Activated effector memory CD4-positive, alpha-beta T cell treated with anti-CD3 and anti-CD28 coated beads, Interleukin-2, amount 50 U/mL, for 16 hours (primary cell): ENCODE measurements around the gene MAP4.
"Not testable (repeated sequence)": the region's sequence is repeated elsewhere in the genome, so short reads cannot be mapped to it uniquely, and the experiment has no call there.

Experiments used
- DNase-seq: peaks from one replicate; pipeline ENCODE4 v3.0.0-alpha.2; 2020

Gene MAP4, protein sequence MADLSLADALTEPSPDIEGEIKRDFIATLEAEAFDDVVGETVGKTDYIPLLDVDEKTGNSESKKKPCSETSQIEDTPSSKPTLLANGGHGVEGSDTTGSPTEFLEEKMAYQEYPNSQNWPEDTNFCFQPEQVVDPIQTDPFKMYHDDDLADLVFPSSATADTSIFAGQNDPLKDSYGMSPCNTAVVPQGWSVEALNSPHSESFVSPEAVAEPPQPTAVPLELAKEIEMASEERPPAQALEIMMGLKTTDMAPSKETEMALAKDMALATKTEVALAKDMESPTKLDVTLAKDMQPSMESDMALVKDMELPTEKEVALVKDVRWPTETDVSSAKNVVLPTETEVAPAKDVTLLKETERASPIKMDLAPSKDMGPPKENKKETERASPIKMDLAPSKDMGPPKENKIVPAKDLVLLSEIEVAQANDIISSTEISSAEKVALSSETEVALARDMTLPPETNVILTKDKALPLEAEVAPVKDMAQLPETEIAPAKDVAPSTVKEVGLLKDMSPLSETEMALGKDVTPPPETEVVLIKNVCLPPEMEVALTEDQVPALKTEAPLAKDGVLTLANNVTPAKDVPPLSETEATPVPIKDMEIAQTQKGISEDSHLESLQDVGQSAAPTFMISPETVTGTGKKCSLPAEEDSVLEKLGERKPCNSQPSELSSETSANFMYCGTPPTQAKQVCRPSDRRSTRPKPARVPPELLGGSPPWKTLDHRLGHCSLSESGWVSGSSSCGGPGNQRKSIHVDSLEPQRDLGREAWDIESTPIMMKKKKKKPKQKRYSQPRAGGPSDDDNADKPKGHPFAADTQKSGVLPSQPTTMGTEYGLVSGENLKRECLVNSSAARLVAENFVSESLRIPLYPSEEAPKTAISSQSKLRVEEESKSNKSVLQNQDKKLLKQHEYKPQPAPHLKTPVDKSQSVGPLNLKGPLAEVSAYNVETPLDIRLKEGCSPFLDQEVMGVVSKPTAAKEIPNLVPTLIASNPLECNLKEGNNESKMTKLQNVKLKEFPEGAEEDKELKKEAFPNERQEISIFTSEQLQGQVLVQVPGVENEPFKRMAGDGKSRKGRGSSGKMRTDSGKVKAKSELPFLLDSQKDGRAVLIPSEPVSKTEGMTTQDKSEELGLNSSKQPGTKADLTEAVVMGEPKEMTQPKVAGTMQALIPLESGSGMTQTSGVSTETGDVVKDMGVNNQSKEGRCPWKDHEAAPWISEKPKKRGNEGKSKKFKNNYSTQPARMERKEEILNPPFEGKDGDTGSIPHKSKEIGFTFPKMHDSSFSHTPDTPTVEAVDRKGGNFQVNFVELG (N-terminal part only)

DNA sequence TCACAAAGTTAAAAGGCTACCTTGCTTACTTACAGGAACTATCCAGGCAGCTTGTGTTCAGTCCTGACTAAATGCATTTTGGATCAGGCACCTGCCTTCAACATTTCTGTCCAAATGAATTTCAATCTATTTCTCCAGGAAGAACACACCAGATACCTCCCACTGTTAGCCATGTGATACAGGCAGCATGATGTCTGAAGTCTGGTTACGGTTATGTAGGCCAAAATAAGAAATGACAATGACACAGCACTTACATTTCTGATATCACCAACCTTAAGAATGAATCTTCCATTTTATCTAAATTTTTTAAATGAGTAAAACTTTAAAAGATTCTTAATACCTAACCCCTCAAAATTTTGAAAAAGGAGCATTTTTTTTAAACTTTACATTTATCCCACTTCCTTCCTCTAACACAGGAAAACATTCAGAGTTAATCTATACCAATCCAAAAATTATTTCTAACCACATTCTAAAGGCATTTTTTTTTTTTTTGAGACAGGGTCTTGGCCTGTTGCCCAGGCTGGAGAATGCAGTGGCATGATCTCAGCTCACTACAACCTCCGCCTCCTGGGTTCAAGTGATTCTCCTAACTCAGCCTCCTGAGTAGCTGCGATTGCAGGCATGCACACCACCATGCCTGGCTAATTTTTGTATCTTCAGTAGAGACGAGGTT, at the start of gene MAP4:
Gene MAP4, minus strand, starts transcription at position 116 of the 673 bp plus-strand sequence. CDS start 17,556 bp downstream, outside the sequence.
- DNase-seq, result no peak

DNA sequence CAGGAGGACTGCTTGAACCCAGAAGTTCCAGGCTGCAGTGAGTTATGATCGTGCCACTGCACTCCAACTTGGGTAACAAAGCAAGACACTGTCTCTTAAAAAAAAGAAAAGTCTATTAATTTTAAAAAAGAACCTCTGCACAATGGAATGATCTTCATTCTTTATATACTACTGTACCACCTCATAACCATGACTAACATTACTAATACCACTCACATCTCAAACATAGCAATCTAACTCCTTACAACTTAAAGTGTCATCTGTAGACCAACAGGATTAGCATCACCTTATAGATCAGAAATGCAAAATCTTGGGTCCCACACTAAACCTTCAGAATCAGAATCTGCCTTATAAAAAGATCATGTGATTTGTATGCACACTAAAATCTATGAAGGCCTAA, 48.8 kb upstream of the MAP4 start:
- no peak for DNase-seq

DNA sequence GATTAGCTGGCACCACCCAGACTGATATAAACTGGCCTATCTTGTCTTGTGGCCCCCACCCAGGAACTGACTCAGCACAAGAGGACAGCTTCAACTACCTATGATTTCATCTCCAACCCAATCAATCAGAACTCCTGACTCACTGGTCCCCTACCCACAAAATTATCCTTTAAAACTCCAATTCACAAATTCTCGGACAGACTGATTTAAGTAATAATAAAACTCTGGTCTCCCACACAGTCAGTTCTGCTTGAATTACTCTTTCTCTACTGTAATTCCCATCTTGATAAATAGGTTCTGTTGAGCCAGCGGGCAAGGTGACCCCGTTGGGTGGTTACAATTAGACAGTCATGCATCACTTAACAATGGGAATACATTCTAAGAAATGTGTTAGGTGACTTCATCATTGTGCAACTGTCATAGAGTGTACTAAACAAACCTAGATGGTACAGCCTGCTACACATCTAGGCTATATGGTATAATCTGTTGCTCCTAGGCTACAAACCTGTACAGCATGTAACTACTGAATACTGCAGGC, 48.1 kb upstream of the MAP4 start:
- no peak for DNase-seq

DNA sequence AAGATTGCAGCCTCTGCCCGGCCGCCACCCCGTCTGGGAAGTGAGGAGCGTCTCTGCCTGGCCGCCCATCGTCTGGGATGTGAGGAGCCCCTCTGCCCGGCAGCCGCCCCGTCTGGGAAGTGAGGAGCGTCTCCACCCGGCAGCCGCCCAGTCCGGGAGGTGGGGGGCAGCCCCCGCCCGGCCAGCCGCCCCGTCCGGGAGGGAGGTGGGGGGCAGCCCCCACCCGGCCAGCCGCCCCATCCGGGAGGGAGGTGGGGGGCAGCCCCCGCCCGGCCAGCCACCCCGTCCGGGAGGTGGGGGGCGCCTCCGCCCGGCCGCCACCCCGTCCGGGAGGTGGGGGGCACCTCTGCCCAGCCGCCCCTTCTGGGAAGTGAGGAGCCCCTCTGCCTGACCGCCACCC, 45.4 kb upstream of the MAP4 start:
- DNase-seq, result not testable (repeated sequence)

DNA sequence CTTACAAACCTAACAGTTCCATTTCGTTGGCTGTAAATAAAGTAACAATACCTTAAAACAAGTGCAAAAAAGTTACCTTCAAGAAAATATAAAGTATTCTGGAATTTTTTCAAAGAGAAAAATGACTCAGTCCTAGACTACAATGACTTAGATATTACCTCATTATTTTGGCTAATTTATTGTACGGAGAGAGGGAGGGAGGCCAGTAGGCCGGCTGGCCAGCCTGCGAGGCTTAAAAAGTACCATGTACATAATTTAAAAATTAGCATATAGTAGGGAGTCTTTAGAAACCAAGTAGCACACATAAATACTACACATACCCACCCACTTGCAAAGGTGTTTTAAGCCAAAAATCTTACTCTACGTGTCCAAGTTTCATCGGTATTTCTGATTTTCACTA, 41.9 kb upstream of the MAP4 start:
- no peak for DNase-seq

DNA sequence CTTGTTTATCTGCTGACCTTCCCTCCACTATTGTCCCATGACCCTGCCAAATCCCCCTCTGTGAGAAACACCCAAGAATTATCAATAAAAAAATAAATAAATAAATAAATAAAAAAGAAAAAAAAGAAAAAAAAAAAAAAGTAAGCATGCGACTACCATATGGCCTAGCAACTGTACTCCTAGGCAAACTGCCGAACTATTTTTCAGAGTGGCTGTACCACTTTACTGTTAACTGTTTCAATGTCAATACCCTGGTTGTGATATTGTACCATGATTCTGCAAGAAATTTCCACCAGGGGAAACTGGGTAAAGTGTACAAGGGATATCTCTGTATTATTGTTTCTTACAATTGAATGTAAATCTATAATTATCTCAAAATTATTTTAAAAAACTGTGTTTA, 41.3 kb upstream of the MAP4 start:
- DNase-seq, result no peak

DNA sequence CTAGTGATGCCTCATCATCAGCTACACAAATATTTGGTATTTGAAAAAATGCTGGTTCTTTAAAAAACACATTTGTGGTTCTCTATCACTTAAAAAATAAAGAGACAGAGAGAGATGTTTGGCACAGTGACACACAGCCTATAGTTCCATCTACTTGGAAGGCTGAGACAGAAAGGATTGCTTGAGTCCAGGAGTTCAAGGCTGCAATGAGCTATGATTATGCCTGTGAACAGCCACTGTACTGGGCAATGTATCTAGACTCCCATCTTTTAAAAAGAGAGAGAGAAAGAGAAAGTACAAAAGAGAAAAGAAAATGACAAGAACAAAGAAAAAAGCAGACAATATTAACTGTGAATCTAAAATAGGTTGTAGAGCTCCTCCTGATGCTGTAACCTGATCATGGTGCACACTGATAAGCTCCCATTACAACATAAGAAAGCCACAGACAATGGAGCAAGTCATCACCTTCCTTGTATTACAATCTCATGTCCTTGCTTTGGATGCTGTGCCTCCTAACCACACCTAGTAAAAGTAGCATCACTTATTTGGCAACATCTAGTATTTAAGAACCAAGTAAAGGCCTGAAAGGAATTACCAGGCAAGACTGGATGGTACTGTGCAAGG, 31.7 kb upstream of the MAP4 start:
- DNase-seq, result no peak

DNA sequence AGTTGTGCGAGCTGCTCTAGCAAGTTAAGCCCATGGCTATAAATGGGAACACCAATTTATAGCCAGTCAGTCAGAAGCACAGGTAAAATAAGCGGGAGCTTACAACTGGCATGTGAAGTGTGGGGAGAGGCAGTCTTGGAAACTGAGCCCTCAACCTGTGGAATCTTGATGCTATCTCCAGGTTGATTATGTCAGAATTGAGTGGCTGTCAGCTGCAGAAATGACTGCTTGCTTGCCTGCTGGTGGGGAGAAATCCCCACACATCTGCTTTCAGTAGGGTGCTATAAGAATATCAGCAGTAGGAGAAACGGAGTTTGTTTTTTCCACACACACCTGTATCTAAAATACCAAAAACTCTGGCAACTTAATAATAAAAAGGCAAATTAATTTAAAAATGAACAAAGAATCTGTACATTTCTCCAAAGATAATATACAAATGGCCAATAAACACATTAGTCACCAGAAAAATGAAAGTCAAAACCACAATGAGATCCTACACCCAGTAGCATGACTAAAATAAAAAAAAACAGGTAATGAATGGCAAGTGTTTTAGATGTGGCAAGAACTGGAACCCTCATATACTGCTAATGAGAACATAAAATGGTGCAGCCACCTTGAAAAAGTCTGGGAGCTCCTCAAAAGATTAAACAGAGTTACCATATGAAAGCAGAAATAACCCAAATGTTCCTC, 26.0 kb upstream of the MAP4 start:
- DNase-seq, result no peak

DNA sequence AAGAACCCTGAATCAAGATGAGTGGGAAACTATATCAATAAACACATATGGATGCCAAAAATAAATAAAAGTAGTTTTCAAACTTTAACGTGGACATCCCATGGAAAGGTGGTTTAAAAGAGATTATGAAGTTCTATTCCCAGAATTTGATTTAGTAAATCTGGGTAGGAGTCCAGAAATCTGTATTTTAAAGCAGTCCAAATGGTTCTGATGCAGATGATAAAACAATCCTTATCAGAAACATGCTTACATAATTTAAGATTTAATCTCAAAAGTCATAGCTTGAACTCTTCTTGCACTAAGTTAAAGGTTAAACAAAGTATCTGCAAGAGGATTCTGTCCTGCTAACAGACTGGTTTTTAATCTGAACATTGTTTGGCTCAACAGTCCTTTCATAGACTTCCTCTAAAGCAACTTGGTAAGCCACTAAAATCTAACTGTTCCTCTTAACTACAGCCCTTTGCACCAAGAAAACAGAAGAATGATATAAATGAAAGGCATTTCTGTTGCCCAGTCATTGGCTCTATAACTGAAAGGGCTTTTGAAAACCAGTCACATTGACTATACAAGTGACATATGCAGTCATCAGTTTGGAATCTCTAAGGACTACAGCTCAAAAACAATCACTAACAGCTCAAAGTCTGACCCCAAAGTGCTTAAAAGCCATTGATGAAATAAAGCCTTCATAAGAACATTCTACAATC, 23.4 kb upstream of the MAP4 start:
- DNase-seq, result no peak

DNA sequence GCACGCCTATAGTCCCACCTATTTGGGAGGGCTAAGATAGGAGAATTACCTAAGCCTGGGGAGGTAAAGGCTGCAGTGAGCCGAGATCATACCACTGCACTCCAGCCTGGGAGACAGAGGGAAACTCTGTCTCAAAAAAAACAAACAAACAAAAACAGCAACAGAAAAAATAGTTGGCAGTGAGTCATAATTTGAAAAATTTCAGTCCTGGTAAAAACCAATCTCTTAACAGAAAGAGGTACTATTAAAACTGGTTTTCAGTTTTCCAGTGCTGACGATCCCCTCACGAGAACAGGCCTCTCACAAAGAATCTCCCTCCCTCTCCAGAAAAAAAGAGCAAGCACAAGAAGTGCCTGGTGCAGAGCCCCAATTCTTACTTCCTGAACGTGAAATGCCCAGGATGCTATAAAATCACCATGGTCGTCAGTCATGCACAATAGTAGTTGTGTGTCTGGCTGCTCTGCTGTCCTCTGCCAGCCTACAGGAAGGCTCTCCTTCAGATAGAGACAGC, 22.8 kb upstream of the MAP4 start:
- DNase-seq, result no peak

DNA sequence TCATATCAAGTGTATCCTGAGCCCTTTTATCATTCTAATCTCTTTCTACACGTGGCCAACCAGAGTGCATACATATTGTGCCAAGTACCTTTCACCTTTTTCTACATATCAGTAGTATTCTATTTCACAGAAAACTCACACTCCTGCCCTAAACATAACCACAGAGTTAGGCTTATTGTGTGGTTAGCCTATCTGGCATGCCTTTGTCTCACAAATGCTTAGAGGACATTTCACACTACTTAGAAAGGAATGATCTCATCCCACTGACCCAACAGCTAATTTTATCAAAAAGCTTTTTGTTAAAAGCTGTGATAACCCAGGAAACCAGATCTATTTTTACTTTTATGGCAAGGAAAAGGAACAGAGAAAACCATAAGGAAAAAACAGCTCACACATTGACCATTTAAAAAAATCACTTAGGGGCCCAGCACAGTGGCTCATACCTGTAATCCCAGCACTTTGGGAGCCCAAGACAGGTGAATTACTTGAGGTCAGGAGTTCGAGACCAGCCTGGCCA, 17.8 kb upstream of the MAP4 start:
- no peak for DNase-seq

DNA sequence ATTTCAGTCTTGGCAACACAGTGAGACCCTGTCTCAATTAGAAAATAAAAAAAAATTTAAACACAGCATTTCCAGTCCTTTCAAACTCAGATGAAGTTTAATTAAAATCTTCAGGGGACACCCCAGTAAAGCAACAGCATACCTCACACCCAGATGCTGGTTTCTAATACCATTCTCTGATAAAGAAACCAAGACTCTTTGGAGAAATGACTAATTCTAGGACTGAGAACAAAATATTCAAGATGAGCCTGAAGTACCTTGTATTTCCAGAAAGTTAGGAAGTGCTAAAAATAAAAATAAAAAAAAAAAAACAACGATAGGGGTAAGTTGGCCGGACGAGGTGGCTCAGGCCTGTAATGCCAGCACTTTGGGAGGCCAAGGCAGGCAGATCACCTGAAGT, 14.0 kb upstream of the MAP4 start:
- no peak for DNase-seq

DNA sequence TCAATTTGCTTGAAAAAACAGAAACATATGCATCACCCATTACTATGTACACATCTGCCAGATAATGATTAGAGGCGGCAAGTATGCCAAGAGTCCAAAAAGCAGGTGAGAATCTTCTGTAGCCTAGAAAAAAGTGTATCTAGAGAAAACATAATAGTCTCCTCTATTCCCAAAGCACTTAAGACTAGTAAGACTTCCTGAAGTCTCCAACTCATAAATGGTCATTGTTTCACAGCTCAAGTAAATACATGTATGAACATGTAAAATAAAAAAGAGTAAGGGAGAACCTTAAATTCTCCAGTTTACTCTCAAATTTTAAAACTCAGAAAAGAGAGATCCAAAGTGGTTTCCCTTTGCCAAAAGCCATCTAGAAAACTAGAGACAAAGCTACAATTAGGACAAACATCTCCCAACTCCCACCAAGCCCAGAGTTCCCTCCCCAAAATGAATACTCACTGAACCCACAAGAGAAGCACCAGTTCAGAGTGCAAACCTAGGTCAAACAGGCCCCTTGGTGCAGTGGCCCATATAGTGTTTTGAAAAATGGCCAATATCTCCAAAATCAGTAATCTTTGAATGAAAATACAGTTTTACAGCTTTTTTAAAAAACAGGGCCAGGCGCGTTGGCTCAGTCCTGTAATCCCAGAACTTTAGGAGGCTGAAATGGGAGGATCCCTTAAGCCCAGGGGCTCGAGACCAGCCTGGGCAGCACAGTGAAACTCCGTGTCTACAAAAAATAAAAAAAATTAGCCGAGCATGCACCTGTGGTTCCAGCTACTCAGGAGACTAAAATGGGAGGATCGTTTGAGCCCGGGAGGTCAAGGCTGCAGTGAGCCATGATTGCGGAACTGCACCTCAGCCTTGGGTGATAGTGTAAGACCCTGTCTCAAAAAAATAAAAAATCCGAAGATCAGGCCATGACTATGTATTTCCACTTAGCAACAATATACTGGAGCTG, 11.0 kb upstream of the MAP4 start:
- DNase-seq, result no peak

DNA sequence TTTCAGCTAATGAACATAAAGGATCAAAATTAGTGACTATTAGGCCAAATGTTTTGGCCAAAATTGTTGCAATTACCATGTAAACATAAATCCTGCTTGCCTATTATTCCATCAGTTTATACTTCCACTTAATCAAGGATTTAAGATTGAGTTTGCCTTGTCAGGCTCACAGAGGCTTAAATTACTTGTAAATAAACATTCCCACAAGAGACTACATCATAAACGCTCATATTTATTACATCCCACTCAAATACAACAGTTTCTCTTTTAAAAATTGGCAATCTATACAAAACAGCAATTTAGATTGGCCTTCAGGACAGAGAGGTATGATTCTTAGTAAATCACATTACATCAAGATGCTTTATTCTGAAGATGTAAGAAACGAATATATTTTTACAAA, 9.9 kb upstream of the MAP4 start:
- DNase-seq, result no peak

DNA sequence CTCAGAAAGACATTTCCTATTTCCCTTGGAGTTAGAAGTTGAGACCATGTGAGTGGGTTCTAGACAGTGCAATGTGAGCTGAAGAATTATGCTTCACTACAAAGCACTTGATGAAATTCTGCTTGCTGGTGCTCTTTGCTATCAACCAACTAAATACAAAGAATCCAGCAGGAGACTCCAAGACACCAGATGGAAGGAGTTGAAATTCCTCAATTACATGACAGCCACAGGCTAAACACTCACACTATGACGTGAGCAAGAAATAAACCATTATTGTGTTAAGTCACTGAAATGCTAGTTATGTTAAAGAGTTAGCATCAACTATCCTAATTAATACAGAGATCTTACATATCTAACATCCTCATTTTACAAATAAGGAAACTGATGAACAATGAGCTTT, 8.2 kb upstream of the MAP4 start:
- no peak for DNase-seq

DNA sequence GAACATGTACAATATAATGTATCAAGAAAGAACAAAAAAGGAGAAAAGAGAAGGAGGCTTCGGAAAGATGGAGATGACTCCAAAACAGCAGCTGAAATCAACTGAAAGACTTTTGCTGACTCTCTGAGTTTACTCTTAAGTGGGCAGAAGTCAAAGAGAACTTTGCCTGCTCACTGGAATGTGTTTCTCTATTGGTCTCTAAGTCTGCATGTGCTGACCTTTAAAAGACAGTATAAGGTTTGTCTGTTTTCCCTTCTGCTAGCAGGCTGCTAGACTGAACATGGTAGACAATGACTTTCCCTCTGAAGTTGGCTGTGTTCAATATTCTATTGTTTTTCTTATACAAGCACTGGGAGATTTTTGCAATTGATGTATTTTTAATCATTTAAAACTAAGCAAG, 7.2 kb upstream of the MAP4 start:
- DNase-seq, result no peak

DNA sequence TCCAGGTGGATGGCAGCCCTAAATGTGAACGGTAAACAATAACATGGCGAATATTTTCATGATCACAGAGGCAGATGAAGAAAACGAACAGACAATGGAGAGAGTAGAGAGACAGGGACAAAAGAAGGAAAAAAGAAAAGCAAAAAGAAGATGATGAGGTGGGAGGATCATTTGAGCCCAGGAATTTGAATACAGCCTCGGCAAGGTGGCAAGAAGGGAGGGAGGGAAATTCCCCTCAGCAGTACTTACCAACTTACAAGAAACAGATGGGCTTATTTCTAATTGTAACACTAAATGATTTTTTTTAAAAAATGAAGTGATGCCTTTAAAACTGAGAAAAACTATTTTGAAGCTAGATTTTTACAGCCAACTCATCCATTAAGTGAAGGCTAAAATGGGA, 6.0 kb upstream of the MAP4 start:
- DNase-seq, result no peak

DNA sequence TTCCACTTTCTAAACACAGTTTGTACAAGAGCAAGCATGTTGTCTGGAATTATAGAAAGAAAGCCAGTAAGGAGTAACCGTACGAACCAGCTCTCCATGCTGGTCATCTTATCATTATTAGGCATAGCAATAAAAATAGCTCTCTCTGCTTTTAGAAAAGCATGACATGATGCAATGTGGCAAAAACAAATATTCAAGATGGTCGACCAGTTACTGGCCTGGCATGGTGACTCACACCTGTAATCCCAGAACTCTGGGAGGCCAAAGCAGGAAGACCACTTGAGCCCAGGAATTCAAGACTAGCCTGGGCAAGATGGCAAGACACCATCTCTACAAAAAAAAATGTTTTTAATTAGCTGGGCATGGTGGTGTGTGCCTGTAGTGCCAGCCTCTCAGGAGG, 2.6 kb upstream of the MAP4 start:
- no peak for DNase-seq
